NCI-H1694 (cell line): ENCODE measurements around the gene WDR5B.

Experiments used
- DNase-seq: peaks from one replicate; lab custom pipeline; 2025; lab: John Stamatoyannopoulos, UW

Gene WDR5B

GRCh38 chr3:122409446-122409845 is 6.4 kb downstream of the WDR5B start:
- no peak for DNase-seq

- DNase-seq: no peak
These were observed 7.9 kb downstream of the WDR5B start for GRCh38 chr3:122407946-122408345.

GRCh38 chr3:122406198-122406597 is 9.7 kb downstream of the WDR5B start:
- no peak for DNase-seq

GRCh38 chr3:122405015-122405414 is 10.8 kb downstream of the WDR5B start:
- no peak for DNase-seq

- no peak for DNase-seq
These were observed 12.4 kb downstream of the WDR5B start for GRCh38 chr3:122403489-122403888.

GRCh38 chr3:122398920-122399319 is 16.9 kb downstream of the WDR5B start:
- no peak for DNase-seq

- no peak for DNase-seq
These were observed 18.7 kb downstream of the WDR5B start for GRCh38 chr3:122397201-122397600.

GRCh38 chr3:122396511-122396910 is 19.4 kb downstream of the WDR5B start:
- DNase-seq: no peak

- DNase-seq: no peak
These were observed 20.3 kb downstream of the WDR5B start for GRCh38 chr3:122395582-122395981.

- DNase-seq: no peak
These were observed 21.7 kb downstream of the WDR5B start for GRCh38 chr3:122394173-122394572.

- peak; percentile 1 for DNase-seq
These were observed 22.7 kb downstream of the WDR5B start for GRCh38 chr3:122392868-122393844.

GRCh38 chr3:122391681-122392446 is 24.0 kb downstream of the WDR5B start:
- no peak for DNase-seq

GRCh38 chr3:122390665-122391064 is 25.2 kb downstream of the WDR5B start:
- DNase-seq: no peak

GRCh38 chr3:122389892-122390291 is 26.0 kb downstream of the WDR5B start:
- no peak for DNase-seq

GRCh38 chr3:122389197-122389596 is 26.7 kb downstream of the WDR5B start:
- no peak for DNase-seq

GRCh38 chr3:122387709-122388108 is 28.2 kb downstream of the WDR5B start:
- DNase-seq: no peak

- DNase-seq: peak; percentile 66
These were observed 31.8 kb downstream of the WDR5B start, which contains the start of gene FAM162A for GRCh38 chr3:122383771-122384697. Gene FAM162A (plus strand): TSS chr3:122384182. CDS start chr3:122384266, 84 bp downstream.

- DNase-seq: peak; percentile 76
These were observed 32.8 kb downstream of the WDR5B start, which contains the start of gene MIX23 for GRCh38 chr3:122382888-122383666. Gene MIX23 (minus strand): TSS chr3:122383231. CDS start chr3:122383224, 7 bp downstream.

GRCh38 chr3:122377975-122378374 is 37.9 kb downstream of the WDR5B start:
- DNase-seq: no peak

- no peak for DNase-seq
These were observed 41.8 kb downstream of the WDR5B start for GRCh38 chr3:122374034-122374433.

GRCh38 chr3:122366379-122366749 is 49.5 kb downstream of the WDR5B start:
- DNase-seq: no peak
